Lower leg skin (tissue), 3 donors: ENCODE measurements around the gene SUMO2.

Experiments
- CTCF ChIP-seq, 3 donors: fragments of 450-650 bp; IDR thresholded peaks; one replicate each; pipeline ENCODE4 v1.5.1; 2016; ENCODE audit warnings: antibody characterized with exemption in 3 of 3, mild to moderate bottlenecking in 3 of 3, moderate library complexity in 2 of 3
- POLR2A ChIP-seq, 2 donors: fragments of 450-650 bp; IDR thresholded peaks; one replicate each; pipeline ENCODE4 v1.6.1; 2016 to 2017; ENCODE audit warnings: antibody characterized with exemption in 2 of 2, mild to moderate bottlenecking in 1 of 2, moderate library complexity in 1 of 2

DNA sequence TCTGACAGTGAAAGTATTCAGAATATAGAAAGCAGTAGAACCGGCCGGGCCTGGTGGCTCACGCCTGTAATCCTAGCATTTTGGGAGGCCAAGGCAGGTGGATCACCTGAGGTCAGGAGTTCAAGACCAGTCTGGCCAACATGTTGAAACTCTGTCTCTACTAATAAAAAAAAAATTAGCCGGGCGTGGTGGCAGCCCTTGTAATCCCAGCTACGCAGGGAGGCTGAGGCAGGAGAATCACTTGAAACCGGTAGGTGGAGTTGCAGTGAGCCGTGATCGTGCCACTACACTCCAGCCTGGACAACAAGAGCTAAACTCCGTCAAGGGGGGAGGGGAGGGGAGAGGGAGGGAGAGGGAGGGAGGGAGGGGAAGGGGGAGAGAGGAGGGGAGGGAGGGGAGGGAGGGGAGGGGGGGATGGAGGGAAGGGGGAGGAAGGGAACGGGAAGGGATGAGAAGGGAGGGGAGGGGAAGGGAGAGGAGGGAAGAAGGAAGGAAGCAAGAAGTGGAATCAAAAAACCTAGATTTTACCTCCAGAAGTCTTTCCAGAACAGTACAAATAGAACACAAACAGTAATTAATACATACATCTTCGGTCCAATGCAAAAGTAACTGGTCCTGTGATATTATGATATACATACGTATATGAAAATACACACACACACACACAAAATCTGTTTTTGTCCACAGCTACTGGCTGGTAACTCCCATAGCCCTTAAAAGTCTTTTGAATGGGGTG is 40.4 kb downstream of the SUMO2 start:
- TF ChIP-seq CTCF (IDR thresholded peaks at IDR 0.05) (no peak), POLR2A (IDR thresholded peaks at IDR 0.05) (no peak)
